ENCODE data around the gene MYEOV. TPM values are rescaled to one million over a fixed set of nuclear protein-coding genes. Genes with fewer than 3 reads are reported as not detected.

MYEOV gene
- total and polyA plus RNA-seq, 2 donors (not counting 1 experiment from before 2014, with no cell fraction given): 0.72 TPM; not detected in 1

- Histone ChIP-seq H3K79me2 (ENCODE audit: control insufficient read depth, insufficient read depth, low read length) (no peaks in the 10 kb centered on the region), H2AFZ (ENCODE audit: insufficient read depth, low read depth, low read length, poor library complexity, severe bottlenecking) (no peak overlapping the region), H3K9ac (ENCODE audit: low read length) (no peak overlapping the region), H3K4me3 (ENCODE audit: control extremely low read depth in 1 of 5, extremely low read depth in 1 of 5, insufficient read depth in 1 of 5, low read depth in 2 of 5, low read length in 4 of 5) (no peak overlapping the region), H3K27ac (ENCODE audit: low read length in 2 of 2) (no peak overlapping the region), H4K20me1 (ENCODE audit: control insufficient read depth, insufficient read depth, low read length, poor library complexity, severe bottlenecking) (no peaks in the 10 kb centered on the region), H3K27me3 (replicated peaks in 1 of 4; ENCODE audit: control extremely low read depth in 1 of 4, control insufficient read depth in 3 of 4, insufficient read depth in 4 of 4, low read length in 3 of 4) (no peaks in the 10 kb centered on the region), H3K4me2 (replicated peaks; ENCODE audit: low read depth, low read length, poor library complexity, severe bottlenecking) (no peak overlapping the region), H3K36me3 (replicated peaks in 1 of 2; ENCODE audit: control extremely low read depth in 1 of 2, control insufficient read depth in 1 of 2, extremely low read depth in 1 of 2, insufficient read depth in 2 of 2, low read length in 1 of 2) (no peaks in the 10 kb centered on the region), H3K4me1 (ENCODE audit: control insufficient read depth in 2 of 2, insufficient read depth in 2 of 2, low read length in 2 of 2) (no peaks in the 10 kb centered on the region), H3K9me3 (ENCODE audit: control extremely low read depth in 1 of 3, control insufficient read depth in 2 of 3, insufficient read depth in 1 of 3, low read length in 2 of 3) (peaks cover 0 to 12% (median 0%) of the 10 kb centered on the region in 3 donors)
- no peak overlapping the region for H3K27ac Mint-ChIP-seq
- ATAC-seq (ENCODE audit: low read depth) (no peak), DNase-seq (no peak)
- no peaks in the 10 kb centered on the region for H3K9me3 Mint-ChIP-seq (ENCODE audit: insufficient read depth)
- POLR2A ChIA-PET: no interaction called here
- H3K4me1 Mint-ChIP-seq: no peaks in the 10 kb centered on the region
- peaks cover 3% of the 10 kb centered on the region for H3K27me3 Mint-ChIP-seq
- intact Hi-C loops (cut with micrococcal nuclease): no loop called here
- TF ChIP-seq CTCF (IDR thresholded peaks at IDR 0.05) (no peak), EZH2 (IDR thresholded peaks at IDR 0.05; ENCODE audit: borderline replicate concordance, insufficient read depth, low read depth, low read length, poor library complexity, severe bottlenecking) (no peak)
- CTCF ChIA-PET: no interaction called here
- no peak overlapping the region for H3K4me3 Mint-ChIP-seq
These were observed 33.3 kb upstream of the MYEOV start for GRCh38 chr11:69260622-69261021.

DNA sequence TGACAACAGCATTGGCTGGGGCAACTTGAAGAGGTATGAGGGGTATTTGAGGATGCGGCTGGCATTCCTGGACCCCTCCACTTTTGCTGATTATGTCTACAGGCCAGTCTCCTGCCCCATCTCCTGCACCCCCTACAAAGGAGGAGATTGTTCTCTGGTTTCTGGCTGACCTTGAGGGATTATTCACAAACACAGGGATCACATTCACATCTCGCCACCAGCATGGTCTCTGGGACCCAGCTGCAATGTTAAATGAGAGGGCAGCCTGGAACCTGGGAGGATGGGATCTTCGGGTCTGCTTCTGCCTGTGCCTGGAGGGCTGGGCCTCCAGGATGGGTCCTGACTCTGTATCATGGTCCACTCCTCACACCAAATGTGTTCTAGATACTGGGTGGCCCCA, 32.8 kb upstream of the MYEOV start:
- no peaks in the 10 kb centered on the region for H3K36me3 ChIP-seq (replicated peaks in 1 of 2; ENCODE audit: control extremely low read depth in 1 of 2, control insufficient read depth in 1 of 2, extremely low read depth in 1 of 2, insufficient read depth in 2 of 2, low read length in 1 of 2)
- no peaks in the 10 kb centered on the region for H3K9me3 Mint-ChIP-seq (ENCODE audit: insufficient read depth)
- no peak overlapping the region for H3K9ac ChIP-seq (ENCODE audit: low read length)
- H3K27me3 ChIP-seq (replicated peaks in 1 of 4; ENCODE audit: control extremely low read depth in 1 of 4, control insufficient read depth in 3 of 4, insufficient read depth in 4 of 4, low read length in 3 of 4): no peaks in the 10 kb centered on the region
- H3K27me3 Mint-ChIP-seq: peaks cover 3% of the 10 kb centered on the region
- H3K27ac Mint-ChIP-seq: no peak overlapping the region
- H3K4me3 ChIP-seq (ENCODE audit: control extremely low read depth in 1 of 5, extremely low read depth in 1 of 5, insufficient read depth in 1 of 5, low read depth in 2 of 5, low read length in 4 of 5): no peak overlapping the region
- POLR2A ChIA-PET: no interaction called here
- no peak overlapping the region for H3K27ac ChIP-seq (ENCODE audit: low read length in 2 of 2)
- no peak for ATAC-seq (ENCODE audit: low read depth)
- no peaks in the 10 kb centered on the region for H4K20me1 ChIP-seq (ENCODE audit: control insufficient read depth, insufficient read depth, low read length, poor library complexity, severe bottlenecking)
- no peak for TF ChIP-seq CTCF (IDR thresholded peaks at IDR 0.05)
- no peak for TF ChIP-seq EZH2 (IDR thresholded peaks at IDR 0.05; ENCODE audit: borderline replicate concordance, insufficient read depth, low read depth, low read length, poor library complexity, severe bottlenecking)
- H3K4me1 Mint-ChIP-seq: no peaks in the 10 kb centered on the region
- intact Hi-C loops (cut with micrococcal nuclease): no loop called here
- no peaks in the 10 kb centered on the region for H3K79me2 ChIP-seq (ENCODE audit: control insufficient read depth, insufficient read depth, low read length)
- no peak for DNase-seq
- CTCF ChIA-PET: no interaction called here
- H3K4me1 ChIP-seq (ENCODE audit: control insufficient read depth in 2 of 2, insufficient read depth in 2 of 2, low read length in 2 of 2): no peaks in the 10 kb centered on the region
- H3K4me2 ChIP-seq (replicated peaks; ENCODE audit: low read depth, low read length, poor library complexity, severe bottlenecking): no peak overlapping the region
- H2AFZ ChIP-seq (ENCODE audit: insufficient read depth, low read depth, low read length, poor library complexity, severe bottlenecking): no peak overlapping the region
- H3K4me3 Mint-ChIP-seq: no peak overlapping the region
- H3K9me3 ChIP-seq (ENCODE audit: control extremely low read depth in 1 of 3, control insufficient read depth in 2 of 3, insufficient read depth in 1 of 3, low read length in 2 of 3): peaks cover 0 to 10% (median 0%) of the 10 kb centered on the region in 3 donors
- 100% methylated on average over 2 of the region's 3 CpGs for WGBS (ENCODE audit: insufficient coverage)
